OCI-LY7 (cell line): ENCODE data around the gene MAB21L2. TPM values are rescaled to one million over a fixed set of nuclear protein-coding genes. Genes with fewer than 3 reads are reported as not detected.

Experiments used
- BruUV-seq: library from RNA; stranded (reverse); fragments of 400-500 nt; replicated peaks from 2 replicates; lab custom pipeline; 2021; lab: Mats Ljungman, UMichigan
- CTCF ChIA-PET: fragments of 300-600 bp; sonication (Branson Sonifier 250); formaldehyde crosslinking; loops from one replicate; lab custom pipeline; 2022; ENCODE audit warnings: antibody characterized with exemption; ENCODE audit not compliant: unreplicated experiment; lab: Charles Lee
- POLR2A ChIA-PET: fragments of 300-600 bp; sonication (Branson Sonifier 250); formaldehyde crosslinking; loops from one replicate; lab custom pipeline; 2022; ENCODE audit warnings: antibody characterized with exemption; lab: Charles Lee
- DNase-seq: peaks from one replicate; pipeline ENCODE4 v3.0.0-alpha.2; 2015; ENCODE audit warnings: low spot score
- H2AFZ ChIP-seq: fragments of 200-600 bp; sonication (generic), shearing (Covaris generic); 2 replicates; pipeline ENCODE4 v1.6.1; 2014; ENCODE audit warnings: mild to moderate bottlenecking, antibody characterized with exemption, low read length, moderate library complexity
- H3K27ac ChIP-seq: fragments of 200-600 bp; sonication (generic); 2 replicates; pipeline ENCODE4 v1.5.1; 2014; ENCODE audit warnings: mixed run types, low read depth, mild to moderate bottlenecking, moderate library complexity, low read length, inconsistent platforms; ENCODE audit not compliant: poor library complexity, severe bottlenecking
- H3K36me3 ChIP-seq: fragments of 200-600 bp; sonication (generic); 2 replicates; pipeline ENCODE4 v1.6.1; 2014; ENCODE audit warnings: mild to moderate bottlenecking, antibody characterized with exemption, low read length, moderate library complexity, mixed read lengths; ENCODE audit not compliant: insufficient read depth
- H3K4me1 ChIP-seq: fragments of 200-600 bp; sonication (generic); 2 replicates; pipeline ENCODE4 v1.5.1; 2014; ENCODE audit warnings: mild to moderate bottlenecking, low read length; ENCODE audit not compliant: insufficient read depth, poor library complexity, severe bottlenecking
- H3K4me2 ChIP-seq: fragments of 200-600 bp; sonication (generic); 2 replicates; pipeline ENCODE4 v1.6.1; 2014; ENCODE audit warnings: mild to moderate bottlenecking, low read length
- H3K4me3 ChIP-seq: fragments of 200-600 bp; sonication (generic); 2 replicates; pipeline ENCODE4 v1.5.1; 2014; ENCODE audit warnings: mild to moderate bottlenecking, low read depth, low read length; ENCODE audit not compliant: poor library complexity, severe bottlenecking
- H3K79me2 ChIP-seq: fragments of 200-600 bp; sonication (generic); 2 replicates; pipeline ENCODE4 v1.6.1; 2016; ENCODE audit warnings: low read depth, mild to moderate bottlenecking, low read length, moderate library complexity, mixed read lengths; ENCODE audit not compliant: insufficient read depth
- H3K9me2 ChIP-seq: fragments of 200-600 bp; sonication (generic); 2 replicates; pipeline ENCODE4 v1.6.1; 2016; ENCODE audit warnings: mild to moderate bottlenecking, low read length, mixed read lengths; ENCODE audit not compliant: insufficient read depth
- H3K9me3 ChIP-seq: fragments of 200-600 bp; sonication (generic); 2 replicates; pipeline ENCODE4 v1.6.1; 2014; ENCODE audit warnings: mild to moderate bottlenecking, mixed run types, low read length, mixed read lengths
- H4K20me1 ChIP-seq: fragments of 200-600 bp; sonication (generic); 2 replicates; pipeline ENCODE4 v1.6.1; 2014; ENCODE audit warnings: mild to moderate bottlenecking, antibody characterized with exemption, low read length, moderate library complexity, mixed read lengths; ENCODE audit not compliant: insufficient read depth
- CTCF ChIP-seq: fragments of 200-600 bp; sonication (generic); conservative IDR thresholded peaks from 2 replicates; pipeline ENCODE4 v1.5.1; 2014; ENCODE audit warnings: mild to moderate bottlenecking, antibody characterized with exemption, low read length, moderate library complexity, mixed read lengths
- EZH2phosphoT487 ChIP-seq: fragments of 200-600 bp; sonication (generic); IDR thresholded peaks from 2 replicates; pipeline ENCODE4 v1.6.1; 2018; ENCODE audit warnings: low read depth, borderline replicate concordance, mild to moderate bottlenecking, mixed run types, antibody characterized with exemption, low read length, moderate library complexity, mixed read lengths
- intact Hi-C: fragments of 100-400 bp; cut with micrococcal nuclease; formaldehyde crosslinking; loops from one replicate; pipeline ENCODE4 v1.10.0; 2022; ENCODE audit not compliant: unreplicated experiment
- total RNA-seq, 2 experiments: library from RNA; depleted of rRNA in 1 of 2; stranded (reverse); fragments of >200 nt in 1 of 2; shearing (Covaris generic) in 1 of 2; gene quantifications; 2 replicates each; pipeline ENCODE4 v1.2.3, GENCODE V29; 2014 to 2022

The MAB21L2 gene
- total RNA-seq, 2 experiments from 2014 or later, result not detected

GRCh38 chr4:150593996-150594395, 12.0 kb downstream of the MAB21L2 start:
- Histone ChIP-seq H3K27ac (no peak overlapping the region), H3K4me1 (no peaks in the 10 kb centered on the region), H3K79me2 (no peaks in the 10 kb centered on the region), H3K36me3 (peaks cover 12% of the 10 kb centered on the region; the same call in 1 of the 2 replicates), H4K20me1 (no peaks in the 10 kb centered on the region), H3K4me3 (no peak overlapping the region), H3K9me2 (no peaks in the 10 kb centered on the region), H2AFZ (no peak overlapping the region), H3K9me3 (no peaks in the 10 kb centered on the region), H3K4me2 (no peak overlapping the region)
- no peak for TF ChIP-seq EZH2phosphoT487
- 0 out of 2 replicates have a peak, but pooled peaks have one; percentile 27 for TF ChIP-seq CTCF
- DNase-seq, result no peak
- BruUV-seq, result no TSS peak
- ChIA-PET CTCF (no interaction called here), POLR2A (interaction anchor here (0.5 to 1.1 kb wide), 3 partner anchors 12 to 299 kb away, joined by 3 to 6 read pairs (median 5); no protein-coding TSS in a partner anchor)
- intact Hi-C loops, result no loop called here

- no TSS peak for BruUV-seq
- H3K4me1 ChIP-seq, result peaks cover 9% of the 10 kb centered on the region
- no peak overlapping the region for H3K4me3 ChIP-seq
- peaks cover 3% of the 10 kb centered on the region; the same call in 1 of the 2 replicates for H3K36me3 ChIP-seq
- TF ChIP-seq EZH2phosphoT487, result no peak
- no peak for TF ChIP-seq CTCF
- no peaks in the 10 kb centered on the region for H4K20me1 ChIP-seq
- H2AFZ ChIP-seq, result no peak overlapping the region
- H3K9me2 ChIP-seq, result no peaks in the 10 kb centered on the region
- H3K79me2 ChIP-seq, result no peaks in the 10 kb centered on the region
- no peak overlapping the region for H3K27ac ChIP-seq
- DNase-seq, result no peak
- intact Hi-C loops, result no loop called here
- ChIA-PET POLR2A (no interaction called here), CTCF (no interaction called here)
- H3K9me3 ChIP-seq, result no peaks in the 10 kb centered on the region
- H3K4me2 ChIP-seq, result no peak overlapping the region
These were observed 17.0 kb downstream of the MAB21L2 start for GRCh38 chr4:150598909-150599308.

- BruUV-seq, result no TSS peak
- H4K20me1 ChIP-seq, result no peaks in the 10 kb centered on the region
- H3K36me3 ChIP-seq, result peaks cover 3% of the 10 kb centered on the region; the same call in 1 of the 2 replicates
- intact Hi-C loops, result no loop called here
- TF ChIP-seq EZH2phosphoT487 (no peak), CTCF (no peak)
- no peak overlapping the region for H2AFZ ChIP-seq
- DNase-seq, result no peak
- CTCF ChIA-PET, result no interaction called here
- peaks cover 9% of the 10 kb centered on the region for H3K4me1 ChIP-seq
- H3K27ac ChIP-seq, result no peak overlapping the region
- H3K79me2 ChIP-seq, result no peaks in the 10 kb centered on the region
- H3K9me2 ChIP-seq, result no peaks in the 10 kb centered on the region
- no peak overlapping the region for H3K4me3 ChIP-seq
- POLR2A ChIA-PET, result no interaction called here
- H3K4me2 ChIP-seq, result no peak overlapping the region
- H3K9me3 ChIP-seq, result no peaks in the 10 kb centered on the region
These were observed 17.6 kb downstream of the MAB21L2 start for GRCh38 chr4:150599547-150599946.
